Hypothalamus (tissue), 51 donors: ENCODE data around the gene YWHAG.
"Not testable (repeated sequence)": the region's sequence is repeated elsewhere in the genome, so short reads cannot be mapped to it uniquely, and the experiment has no call there.

Experiments used
- DNase-seq, 51 donors: peaks; one replicate each; lab custom pipeline; 2025; lab: John Stamatoyannopoulos, UW

YWHAG gene

GRCh38 chr7:76358481-76359110 lies at the start of gene YWHAG:
YWHAG (minus strand) TSS chr7:76358991; CDS start chr7:76358808, 183 bp downstream.
- peak in 48 of 51 donors; percentile 62 to 100 (median 96) for DNase-seq

GRCh38 chr7:76408121-76408560 lies 49.4 kb upstream of the YWHAG start:
- no peak for DNase-seq

GRCh38 chr7:76407718-76408117 lies 48.9 kb upstream of the YWHAG start:
- DNase-seq: no peak

DNA sequence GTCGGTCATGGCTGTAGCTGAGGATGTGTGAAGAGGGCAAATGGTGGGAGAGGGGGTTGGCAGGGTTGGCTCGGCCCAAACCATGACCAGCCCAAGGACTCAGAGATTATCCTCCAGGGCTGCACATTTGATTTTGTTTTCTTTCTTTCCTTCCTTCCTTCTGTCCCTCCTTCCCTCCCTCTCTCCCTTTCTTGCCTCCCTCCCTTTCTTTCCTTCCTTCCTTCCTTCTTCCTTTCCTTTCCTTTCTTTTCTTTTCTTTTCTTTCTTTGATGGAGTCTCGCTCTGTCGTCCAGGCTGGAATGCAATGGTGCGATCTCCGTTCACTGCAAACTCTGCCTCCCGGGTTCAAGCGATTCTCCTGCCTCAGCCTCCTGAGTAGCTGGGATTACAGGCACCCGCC lies 46.9 kb upstream of the YWHAG start:
- no peak for DNase-seq

- DNase-seq: peak in 3 of 51 donors; percentile 6 to 22 (median 10)
Observed at GRCh38 chr7:76403780-76404494, 45.1 kb upstream of the YWHAG start.

DNA sequence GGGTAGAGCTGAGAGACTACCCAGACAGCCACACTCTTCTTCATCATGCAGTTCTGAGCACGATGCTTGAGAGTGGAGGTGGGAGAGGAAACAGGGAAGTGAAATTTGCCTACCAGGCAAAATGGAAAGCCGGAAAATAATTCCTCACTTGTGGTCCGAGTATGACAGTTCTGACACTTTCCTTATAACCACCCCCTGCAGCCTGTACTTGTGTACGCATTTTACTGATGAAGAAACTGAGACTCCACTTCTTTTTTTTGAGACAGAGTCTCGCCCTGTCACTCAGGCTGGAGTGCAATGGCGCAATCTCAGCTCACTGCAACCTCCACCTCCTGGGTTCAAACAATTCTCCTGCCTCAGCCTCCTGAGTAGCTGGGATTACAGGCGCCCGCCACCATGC lies 44.3 kb upstream of the YWHAG start:
- peak in 1 of 51 donors; percentile 4 for DNase-seq

DNA sequence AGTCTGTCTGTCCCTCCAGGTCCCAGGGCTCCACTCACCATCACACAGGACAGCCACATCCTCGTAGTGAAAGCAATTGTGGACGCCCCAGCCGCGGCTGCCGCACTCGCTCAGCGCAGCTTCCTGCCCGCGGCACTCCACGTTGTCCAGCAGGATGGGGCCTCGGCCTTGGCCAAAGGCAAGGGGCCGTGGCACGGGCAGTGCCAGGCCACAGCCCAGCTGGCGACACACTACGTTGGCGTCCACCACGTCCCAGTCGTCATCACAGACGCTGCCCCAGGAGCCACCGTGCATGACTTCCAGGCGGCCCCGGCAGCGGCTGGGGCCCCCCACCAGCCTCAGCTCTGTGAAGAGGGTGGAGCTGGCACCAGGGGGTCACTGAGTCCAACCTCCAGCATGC lies 41.5 kb upstream of the YWHAG start:
- no peak for DNase-seq

DNA sequence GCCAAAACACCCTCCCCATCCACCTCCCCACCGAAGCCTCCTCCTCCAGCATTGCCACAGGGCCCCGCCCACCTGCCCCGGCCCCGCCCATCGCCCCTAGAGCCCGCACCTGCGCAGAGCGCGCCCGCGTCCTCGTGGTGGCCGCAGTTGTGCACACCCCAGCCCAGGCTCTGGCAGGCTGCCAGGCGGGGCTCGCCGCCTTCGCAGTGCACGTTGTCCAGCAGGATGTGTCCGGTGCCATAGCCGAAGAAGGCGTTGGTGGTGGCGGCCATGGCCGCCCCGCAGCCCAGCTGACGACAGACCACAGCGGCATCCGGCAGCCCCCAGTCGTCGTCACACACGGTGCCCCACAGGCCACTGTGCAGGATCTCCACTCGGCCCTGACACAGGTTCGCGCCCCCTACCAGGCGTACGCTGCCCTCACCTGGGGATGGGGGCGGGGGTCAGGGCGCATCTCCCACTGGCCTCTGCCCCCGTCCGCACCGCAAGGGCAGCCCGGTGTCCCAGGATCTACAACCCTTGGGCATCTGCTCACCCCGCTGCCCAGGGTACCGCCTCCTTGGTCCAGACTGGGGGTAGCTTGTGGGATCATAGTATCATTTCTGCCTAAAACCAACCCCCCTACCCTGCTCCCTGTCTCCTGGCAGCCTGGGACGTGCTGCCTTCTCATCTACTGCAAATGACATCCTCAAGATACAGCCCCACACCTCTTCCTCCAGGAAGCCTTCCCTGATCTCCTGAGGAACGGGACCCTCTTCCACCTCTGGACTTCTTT lies 38.8 kb upstream of the YWHAG start:
- peak in 47 of 51 donors; percentile 6 to 76 (median 51) for DNase-seq

- no peak for DNase-seq
Observed at GRCh38 chr7:76396864-76397263, 38.1 kb upstream of the YWHAG start.

- peak in 7 of 51 donors; percentile 2 to 50 (median 24) for DNase-seq
Observed at GRCh38 chr7:76395965-76396726, 37.4 kb upstream of the YWHAG start.

- DNase-seq: not testable (repeated sequence)
Observed at GRCh38 chr7:76395605-76395964, 36.8 kb upstream of the YWHAG start.

- DNase-seq: peak in 1 of 51 donors; percentile 38
Observed at GRCh38 chr7:76394957-76395356, 36.2 kb upstream of the YWHAG start.

DNA sequence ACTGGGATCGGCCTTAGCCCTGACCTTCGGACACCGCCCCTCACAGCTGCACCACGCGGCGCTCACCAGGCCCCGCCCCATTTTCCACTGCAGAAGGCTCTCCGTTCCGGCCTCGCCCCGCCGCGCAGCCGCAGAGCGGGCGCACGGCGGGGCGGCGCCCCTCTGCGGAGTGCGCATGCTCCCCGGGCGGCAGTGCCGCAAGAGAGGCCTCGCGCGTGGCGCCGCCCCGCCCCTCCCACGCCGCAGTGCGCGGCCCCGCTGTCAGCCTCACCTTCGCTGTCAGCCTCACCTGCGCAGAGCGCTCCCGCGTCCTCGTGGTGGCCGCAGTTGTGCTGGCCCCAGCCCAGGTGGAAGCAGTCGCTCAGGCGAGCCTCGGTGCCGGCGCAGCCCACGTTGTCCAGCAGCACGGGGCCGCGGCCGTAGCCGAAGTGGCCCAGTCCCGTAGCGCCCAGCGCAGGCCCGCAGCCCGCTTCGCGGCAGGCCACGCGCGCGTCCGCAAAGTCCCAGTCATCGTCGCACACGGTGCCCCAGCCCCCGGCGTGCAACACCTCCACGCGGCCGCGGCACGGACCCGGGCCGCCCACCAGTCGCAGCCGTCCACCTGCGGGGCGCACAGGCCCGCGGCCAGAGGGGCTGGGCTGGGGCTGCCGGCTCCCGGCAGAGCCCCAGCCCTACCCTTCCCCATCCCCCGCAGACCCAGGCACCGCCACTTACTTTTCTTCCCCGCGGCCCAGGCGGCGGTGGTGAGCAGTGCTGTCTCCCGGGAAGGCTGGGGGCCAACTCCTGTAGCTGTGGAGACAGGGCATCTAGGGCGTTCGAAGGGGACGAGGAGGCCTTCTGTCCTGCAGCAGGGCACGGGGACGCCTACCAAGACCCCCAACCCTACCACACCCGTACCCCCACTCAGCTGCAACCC lies 34.6 kb upstream of the YWHAG start:
- peak; percentile 45 to 94 (median 83) for DNase-seq

DNA sequence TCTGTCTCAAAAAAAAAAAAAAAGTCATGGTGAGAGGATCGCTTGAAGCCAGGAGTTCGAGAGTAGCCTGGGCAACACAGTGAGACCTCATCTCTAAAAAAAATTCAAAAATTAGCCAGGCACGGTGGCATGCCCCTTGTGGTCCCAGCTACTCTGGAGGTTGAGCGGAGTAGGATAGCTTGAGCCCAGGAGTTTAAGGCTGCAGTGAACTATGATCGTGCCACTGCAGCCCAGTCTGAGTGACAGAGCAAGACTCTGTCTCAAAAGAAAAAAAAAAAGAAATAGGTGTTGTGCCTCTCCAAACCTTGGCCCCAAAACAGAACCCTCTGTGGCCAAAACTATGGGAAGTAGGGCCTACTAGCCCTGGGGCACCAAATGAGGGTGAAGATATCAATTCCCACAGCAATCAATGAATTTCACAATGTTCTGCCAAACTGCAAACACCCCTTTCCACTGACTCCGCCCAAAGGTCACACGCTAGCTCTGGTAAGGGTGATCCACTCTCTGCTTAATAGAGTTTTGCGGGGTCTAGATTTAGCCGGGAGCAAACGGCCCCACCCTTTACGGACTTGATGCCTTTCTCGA lies 33.8 kb upstream of the YWHAG start:
- DNase-seq: no peak

DNA sequence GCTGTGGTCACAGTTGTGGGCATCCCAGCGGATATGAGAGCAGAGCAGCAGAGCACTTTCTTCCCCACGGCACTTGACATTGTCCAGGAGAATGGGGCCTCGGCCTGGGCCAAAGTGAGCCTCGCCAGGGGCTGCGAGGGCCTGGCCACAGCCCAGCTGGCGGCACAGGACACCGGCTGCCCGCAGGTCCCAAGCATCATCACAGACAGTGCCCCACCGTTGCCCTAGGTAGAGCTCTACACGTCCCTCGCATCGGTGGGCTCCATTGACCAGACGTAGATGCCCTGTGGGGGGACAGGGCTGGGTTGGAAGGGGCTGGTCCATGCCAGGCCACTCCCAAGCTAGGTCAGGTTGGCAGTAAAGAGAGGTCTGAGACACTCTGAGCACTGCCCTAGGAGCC lies 31.3 kb upstream of the YWHAG start:
- no peak for DNase-seq

DNA sequence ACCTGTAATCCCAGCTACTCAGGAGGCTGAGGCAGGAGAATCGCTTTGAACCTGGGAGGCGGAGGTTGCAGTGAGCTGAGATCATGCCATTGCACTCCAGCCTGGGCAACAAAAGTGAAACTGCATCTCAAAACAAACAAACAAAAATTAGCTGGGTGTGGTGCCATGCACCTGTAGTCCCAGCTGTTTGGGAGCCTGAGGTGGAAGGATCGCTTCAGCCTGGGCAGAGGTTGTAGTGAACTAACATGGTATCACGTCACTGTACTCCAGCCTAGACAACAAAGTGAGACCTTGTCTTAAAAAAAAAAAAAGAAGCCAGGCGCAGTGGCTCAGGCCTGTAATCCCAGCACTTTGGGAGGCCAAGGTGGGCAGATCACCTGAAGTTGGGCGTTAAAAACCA lies 29.0 kb upstream of the YWHAG start:
- DNase-seq: not testable (repeated sequence)

- DNase-seq: no peak
Observed at GRCh38 chr7:76386691-76387260, 28.0 kb upstream of the YWHAG start.

DNA sequence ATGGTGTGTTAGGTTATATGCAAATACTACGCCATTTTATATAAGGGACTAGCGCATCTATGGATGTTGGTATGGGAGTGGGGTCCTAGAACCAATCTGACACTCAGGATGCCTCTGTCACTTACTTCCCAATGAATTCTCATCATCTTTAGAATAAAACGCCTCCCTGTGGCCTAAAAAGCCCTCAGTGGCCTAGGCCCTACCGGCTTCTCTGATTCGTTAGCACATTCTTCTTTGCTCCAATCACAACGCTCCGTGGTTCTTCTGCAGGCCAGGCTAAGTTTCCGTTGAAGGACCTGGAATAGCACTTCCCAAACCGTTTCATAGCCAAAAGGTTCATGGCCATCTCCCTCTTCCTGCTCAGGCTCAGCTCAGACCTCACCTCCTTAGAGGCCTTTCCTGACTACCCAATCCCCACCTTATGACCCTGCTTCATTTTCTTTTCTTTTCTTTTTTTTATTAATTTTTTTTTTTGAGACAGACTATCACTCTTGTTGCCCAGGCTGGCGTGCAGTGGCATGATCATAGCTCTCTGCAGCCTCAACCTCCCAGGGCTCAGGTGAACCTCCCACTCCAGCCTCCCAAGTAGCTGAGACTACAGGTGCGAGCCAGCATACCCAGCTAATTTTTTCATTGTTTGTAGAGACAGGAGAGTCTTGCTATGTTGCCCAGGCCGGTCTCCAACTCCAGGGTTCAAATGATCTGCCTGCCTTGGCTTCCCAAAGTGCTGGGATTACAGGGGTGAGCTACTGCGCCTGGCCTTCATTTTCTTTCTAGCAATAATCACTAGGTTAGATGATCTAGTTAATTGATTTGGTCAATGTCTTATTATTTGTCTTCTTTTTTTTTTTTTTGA lies 24.5 kb upstream of the YWHAG start:
- DNase-seq: no peak
